Liver (tissue), 9 donors: ENCODE measurements around the gene NISCH. TPM values are rescaled to one million over a fixed set of nuclear protein-coding genes. Genes with fewer than 3 reads are reported as not detected.
"Not testable (repeated sequence)": the region's sequence is repeated elsewhere in the genome, so short reads cannot be mapped to it uniquely, and the experiment has no call there.

ENCODE experiments used
- DNase-seq: peaks from one replicate; pipeline ENCODE4 v3.0.0-alpha.2; 2017; ENCODE audit warnings: low spot score
- H3K27ac ChIP-seq, 2 donors: one replicate each; pipeline ENCODE4 v1.7.0; 2013; ENCODE audit warnings: inconsistent platforms in 2 of 2, low read length in 2 of 2, control low read depth in 1 of 2, low read depth in 1 of 2, mild to moderate bottlenecking in 1 of 2
- H3K27me3 ChIP-seq, 4 donors: one replicate each; pipeline versions ENCODE4 v1.6.1 to v1.7.0; 2013; ENCODE audit warnings: low read length in 3 of 4, inconsistent platforms in 1 of 4, mild to moderate bottlenecking in 1 of 4, moderate library complexity in 1 of 4; ENCODE audit not compliant: control insufficient read depth in 4 of 4, insufficient read depth in 4 of 4
- H3K36me3 ChIP-seq, 4 donors: one replicate each; pipeline versions ENCODE4 v1.6.1 to v1.7.0; 2013; ENCODE audit warnings: low read length in 3 of 4, mild to moderate bottlenecking in 3 of 4, low read depth in 1 of 4, moderate library complexity in 1 of 4; ENCODE audit not compliant: control insufficient read depth in 4 of 4, insufficient read depth in 3 of 4
- H3K4me1 ChIP-seq, 4 donors: one replicate each; pipeline versions ENCODE4 v1.6.1 to v1.7.0; 2013; ENCODE audit warnings: low read length in 3 of 4, mild to moderate bottlenecking in 3 of 4, moderate library complexity in 1 of 4; ENCODE audit not compliant: control insufficient read depth in 4 of 4, insufficient read depth in 4 of 4
- H3K4me3 ChIP-seq, 3 donors: one replicate each; pipeline versions ENCODE4 v1.6.1 to v1.7.0; 2013; ENCODE audit warnings: low read length in 3 of 3, control low read depth in 1 of 3, low read depth in 1 of 3, mild to moderate bottlenecking in 1 of 3
- H3K9ac ChIP-seq, 2 donors: one replicate each; pipeline ENCODE4 v1.7.0; 2013; ENCODE audit warnings: low read length in 2 of 2, mild to moderate bottlenecking in 2 of 2, moderate library complexity in 2 of 2, control low read depth in 1 of 2, low read depth in 1 of 2
- H3K9me3 ChIP-seq, 4 donors: one replicate each; pipeline versions ENCODE4 v1.6.1 to v1.7.0; 2013; ENCODE audit warnings: low read length in 3 of 4; ENCODE audit not compliant: control insufficient read depth in 4 of 4
- ATF3 ChIP-seq: IDR thresholded peaks from 2 replicates; pipeline ENCODE4 v1.6.1; 2016; ENCODE audit warnings: antibody characterized with exemption
- EGR1 ChIP-seq, 2 donors: IDR thresholded peaks; 2 replicates each; pipeline ENCODE4 v1.6.1; 2016 to 2018; ENCODE audit warnings: antibody characterized with exemption in 2 of 2, low read depth in 2 of 2
- FOXA2 ChIP-seq: IDR thresholded peaks from 2 replicates; pipeline ENCODE4 v1.6.1; 2016; ENCODE audit warnings: antibody characterized with exemption
- HNF4G ChIP-seq: IDR thresholded peaks from 2 replicates; pipeline ENCODE4 v1.6.1; 2016; ENCODE audit warnings: antibody characterized with exemption
- NR2F2 ChIP-seq: IDR thresholded peaks from 2 replicates; pipeline ENCODE4 v1.6.1; 2016; ENCODE audit warnings: antibody characterized with exemption
- REST ChIP-seq: IDR thresholded peaks from 2 replicates; pipeline ENCODE4 v1.6.1; 2016; ENCODE audit warnings: antibody characterized with exemption, mild to moderate bottlenecking
- RXRA ChIP-seq, 2 donors: IDR thresholded peaks; 2 replicates each; pipeline ENCODE4 v1.6.1; 2017 to 2018; ENCODE audit warnings: antibody characterized with exemption in 2 of 2, mild to moderate bottlenecking in 1 of 2
- TAF1 ChIP-seq: conservative IDR thresholded peaks from 2 replicates; pipeline ENCODE4 v1.6.1; 2016; ENCODE audit warnings: antibody characterized with exemption, mild to moderate bottlenecking
- YY1 ChIP-seq: IDR thresholded peaks from 2 replicates; pipeline ENCODE4 v1.6.1; 2016; ENCODE audit warnings: antibody characterized with exemption, mild to moderate bottlenecking
- ZBTB33 ChIP-seq: IDR thresholded peaks from 2 replicates; pipeline ENCODE4 v1.6.1; 2016; ENCODE audit warnings: antibody characterized with exemption
- WGBS: extraction: QIAGEN DNeasy Blood & Tissue Kit; methylation state at CpG from one replicate; pipeline ENCODE4 v1.1.7; 2013; 5-methylcytosine and 5-hydroxymethylcytosine counted together
- polyA plus RNA-seq, 2 donors: library from polyadenylated mRNA; stranded (reverse) in 1 of 2; unstranded in 1 of 2; fragments of 200-250 nt in 1 of 2; fragments of >200 nt in 1 of 2; fragmentation: Nextera tagmentation in 1 of 2; extraction: Ambion mirVana in 1 of 2; gene quantifications; one replicate each; pipeline versions ENCODE4 v1.2.1 to v1.2.3, GENCODE V29; 2013 to 2015
- total RNA-seq, 2 donors: library from RNA; depleted of rRNA; stranded (reverse); fragments of >200 nt; gene quantifications; one replicate each; pipeline ENCODE4 v1.2.3, GENCODE V29; 2014
- donor health status: healthy.
- donor health status: healthy.
- donor health status: healthy.
- donor health status: healthy.
- donor health status: healthy.

NISCH gene
- total and polyA plus RNA-seq, 4 donors: 10.8 to 39.8 (median 17.6) TPM

- TF ChIP-seq REST (no peak), YY1 (no peak), HNF4G (no peak), EGR1 (IDR thresholded peaks at IDR 0.05; ENCODE audit: low read depth in 2 of 2) (no peak)
Measured at GRCh38 chr3:52525680-52526561, 70.5 kb downstream of the NISCH start (continued).

GRCh38 chr3:52526671-52527038, 71.3 kb downstream of the NISCH start:
- not testable (repeated sequence) for H3K36me3 ChIP-seq, H3K9me3 ChIP-seq, H3K4me3 ChIP-seq, H3K9ac ChIP-seq, H3K4me1 ChIP-seq, DNase-seq, H3K27ac ChIP-seq, H3K27me3 ChIP-seq
- 96% methylated on average over 5 of the region's 5 CpGs for WGBS

GRCh38 chr3:52527039-52527731, 71.8 kb downstream of the NISCH start:
- peaks cover 0 to 4% (median 0%) of the 10 kb centered on the region in 4 donors for H3K4me1 ChIP-seq
- no peaks in the 10 kb centered on the region for H3K27me3 ChIP-seq
- no peaks in the 10 kb centered on the region for H3K36me3 ChIP-seq
- no peak overlapping the region for H3K4me3 ChIP-seq
- DNase-seq: no peak
- TF ChIP-seq NR2F2 (peak; percentile 51), YY1 (no peak)
- no peak overlapping the region for H3K9ac ChIP-seq
- 90% methylated on average over 14 of the region's 14 CpGs for WGBS
- peak overlapping the region in 1 of 2 donors; percentile 3 for H3K27ac ChIP-seq
- H3K9me3 ChIP-seq: no peaks in the 10 kb centered on the region

GRCh38 chr3:52527732-52528585, 72.6 kb downstream of the NISCH start:
- Histone ChIP-seq H3K27me3 (no peaks in the 10 kb centered on the region), H3K4me1 (peaks cover 0 to 4% (median 0%) of the 10 kb centered on the region in 4 donors), H3K9ac (no peak overlapping the region), H3K27ac (peak overlapping the region in 1 of 2 donors; percentile 3), H3K4me3 (no peak overlapping the region), H3K36me3 (no peaks in the 10 kb centered on the region), H3K9me3 (no peaks in the 10 kb centered on the region)
- DNase-seq: no peak
- TF ChIP-seq NR2F2 (no peak), TAF1 (no peak), FOXA2 (no peak), YY1 (no peak), REST (no peak), ATF3 (no peak), ZBTB33 (no peak), HNF4G (no peak), RXRA (IDR thresholded peaks at IDR 0.05) (no peak)
- 80% methylated on average over 18 of the region's 18 CpGs for WGBS
